Activated CD8-positive, alpha-beta T cell treated with anti-CD3 and anti-CD28 coated beads for 36 hours (primary cell): Measurements from ENCODE around the gene LRRC8C. TPM values are rescaled to one million over a fixed set of nuclear protein-coding genes. Genes with fewer than 3 reads are reported as not detected.

Source experiments
- ATAC-seq: fragments of 200-7000 bp; cut with Tn5 transposase; one replicate; pipeline ENCODE4 v1.10.0; 2021; ENCODE audit warnings: mild to moderate bottlenecking, moderate library complexity
- CTCF ChIA-PET: fragments of 350-600 bp; sonication (Branson Sonifier 250); formaldehyde crosslinking; loops from one replicate; lab custom pipeline; 2021; ENCODE audit warnings: antibody characterized with exemption; lab: Charles Lee
- POLR2A ChIA-PET: fragments of 350-600 bp; sonication (Branson Sonifier 250); formaldehyde crosslinking; loops from one replicate; lab custom pipeline; 2021; ENCODE audit warnings: antibody characterized with exemption; lab: Charles Lee
- DNase-seq: peaks from one replicate; pipeline ENCODE4 v3.0.0-alpha.2; 2020
- H3K27ac Mint-ChIP-seq: one replicate; pipeline ENCODE4 v1.8.0; 2021; ENCODE audit warnings: mild to moderate bottlenecking, mixed read lengths
- H3K27me3 Mint-ChIP-seq: one replicate; pipeline ENCODE4 v1.8.0; 2021; ENCODE audit warnings: mixed read lengths
- H3K36me3 Mint-ChIP-seq: one replicate; pipeline ENCODE4 v1.8.0; 2021; ENCODE audit warnings: low read depth, mixed read lengths
- H3K4me1 Mint-ChIP-seq: one replicate; pipeline ENCODE4 v1.8.0; 2021; ENCODE audit warnings: low read depth, mixed read lengths
- H3K4me3 Mint-ChIP-seq: one replicate; pipeline ENCODE4 v1.8.0; 2021; ENCODE audit warnings: mild to moderate bottlenecking, moderate library complexity, mixed read lengths
- H3K9me3 Mint-ChIP-seq: one replicate; pipeline ENCODE4 v1.8.0; 2021; ENCODE audit warnings: mixed read lengths
- intact Hi-C: fragments of 100-400 bp; cut with micrococcal nuclease; formaldehyde crosslinking; loops from one replicate; pipeline ENCODE4 v1.10.0; 2022
- total RNA-seq, 2 experiments: library from RNA; stranded (reverse); gene quantifications; one replicate each; pipeline ENCODE4 v1.2.3, GENCODE V29; 2021
- TF ChIP-seq, protein P1 (sequence below): fragments of 200-600 bp; IDR thresholded peaks from one replicate; pipeline ENCODE4 v1.8.0; 2022; ENCODE audit warnings: antibody characterized with exemption, mild to moderate bottlenecking

Gene LRRC8C
- total RNA-seq, 2 experiments from 2014 or later, result 34.4 to 37.4 TPM

DNA sequence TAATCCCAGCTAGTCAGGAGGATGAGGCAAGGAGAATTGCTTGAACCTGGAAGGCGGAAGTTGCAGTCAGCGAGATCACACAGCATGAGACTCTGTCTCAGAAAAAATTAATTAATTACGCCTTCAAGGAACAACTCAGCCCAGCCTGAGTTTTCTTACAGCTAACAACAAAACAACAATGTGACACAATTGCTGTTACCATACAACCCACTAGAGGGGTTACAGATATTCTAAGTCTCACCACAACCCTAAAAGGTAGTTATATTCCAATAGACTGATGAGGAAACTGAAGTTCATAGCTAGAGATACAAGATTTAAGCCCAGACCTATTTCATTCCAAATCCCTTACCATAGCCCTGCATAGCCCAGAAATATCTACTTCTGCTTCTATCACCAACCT, 2.9 kb upstream of the LRRC8C start:
- CTCF ChIA-PET, result interaction anchor here (1.2 to 10.4 kb wide), 16 partner anchors 7 to 151 kb away, joined by 3 to 147 read pairs (median 8); no protein-coding TSS in a partner anchor
- DNase-seq (no peak), ATAC-seq (no peak)
- intact Hi-C loops, result loop anchor here (2.0 to 10.0 kb wide), 4 partner anchors 21 to 355 kb away; no protein-coding TSS in a partner anchor
- Mint-ChIP-seq H3K4me3 (peak overlapping the region; percentile 14), H3K27me3 (no peaks in the 10 kb centered on the region), H3K27ac (peak overlapping the region; percentile 62), H3K36me3 (peaks cover 35% of the 10 kb centered on the region), H3K9me3 (no peaks in the 10 kb centered on the region), H3K4me1 (peaks cover 69% of the 10 kb centered on the region)
- POLR2A ChIA-PET, result interaction anchor here (1.2 to 7.7 kb wide), 7 partner anchors 11 to 213 kb away, joined by 3 to 76 read pairs (median 4); no protein-coding TSS in a partner anchor
- TF ChIP-seq, protein P1, sequence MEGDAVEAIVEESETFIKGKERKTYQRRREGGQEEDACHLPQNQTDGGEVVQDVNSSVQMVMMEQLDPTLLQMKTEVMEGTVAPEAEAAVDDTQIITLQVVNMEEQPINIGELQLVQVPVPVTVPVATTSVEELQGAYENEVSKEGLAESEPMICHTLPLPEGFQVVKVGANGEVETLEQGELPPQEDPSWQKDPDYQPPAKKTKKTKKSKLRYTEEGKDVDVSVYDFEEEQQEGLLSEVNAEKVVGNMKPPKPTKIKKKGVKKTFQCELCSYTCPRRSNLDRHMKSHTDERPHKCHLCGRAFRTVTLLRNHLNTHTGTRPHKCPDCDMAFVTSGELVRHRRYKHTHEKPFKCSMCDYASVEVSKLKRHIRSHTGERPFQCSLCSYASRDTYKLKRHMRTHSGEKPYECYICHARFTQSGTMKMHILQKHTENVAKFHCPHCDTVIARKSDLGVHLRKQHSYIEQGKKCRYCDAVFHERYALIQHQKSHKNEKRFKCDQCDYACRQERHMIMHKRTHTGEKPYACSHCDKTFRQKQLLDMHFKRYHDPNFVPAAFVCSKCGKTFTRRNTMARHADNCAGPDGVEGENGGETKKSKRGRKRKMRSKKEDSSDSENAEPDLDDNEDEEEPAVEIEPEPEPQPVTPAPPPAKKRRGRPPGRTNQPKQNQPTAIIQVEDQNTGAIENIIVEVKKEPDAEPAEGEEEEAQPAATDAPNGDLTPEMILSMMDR, result peak; percentile 24

DNA sequence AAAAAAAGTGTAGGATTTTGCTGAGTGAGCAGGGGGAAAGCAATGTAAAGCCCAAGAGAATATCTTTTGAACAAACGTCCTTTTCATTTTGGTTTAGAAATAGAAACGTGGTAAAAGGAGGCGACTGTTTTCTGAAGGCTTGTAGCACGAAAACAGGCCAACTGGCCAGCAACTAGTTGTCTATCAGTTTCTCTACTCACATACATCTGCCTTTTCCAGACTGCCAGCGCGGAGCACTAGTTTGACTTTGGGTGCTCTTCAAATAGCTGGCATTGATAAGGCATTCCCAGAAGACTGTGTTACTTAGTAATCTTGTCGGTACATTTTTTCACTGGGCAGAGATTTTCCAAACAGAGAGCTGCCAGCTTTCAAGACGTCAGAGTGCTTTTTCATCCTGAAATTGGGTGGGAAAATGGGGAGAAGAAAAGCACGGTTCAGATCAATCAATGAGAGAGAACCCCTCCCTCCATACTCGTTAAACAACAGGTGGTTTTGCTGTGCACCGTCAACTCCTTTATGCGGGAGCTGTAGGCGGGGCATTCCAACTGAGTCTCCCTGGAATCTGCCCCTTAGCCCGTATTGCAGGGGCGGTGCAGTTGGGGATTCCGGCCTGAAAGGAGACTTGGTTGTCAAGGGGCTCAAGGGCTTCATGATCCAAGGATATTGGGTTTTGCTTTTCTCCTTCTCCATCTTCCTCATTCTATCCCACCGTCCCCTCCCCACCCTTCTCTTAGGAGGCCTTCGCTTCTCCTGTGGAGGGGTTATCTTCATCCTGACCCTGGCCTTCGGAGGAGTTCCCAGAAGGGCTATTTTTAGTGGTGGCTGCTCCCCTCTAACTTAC, 884 bp upstream of the LRRC8C start:
- Mint-ChIP-seq H3K36me3 (peaks cover 40% of the 10 kb centered on the region), H3K27me3 (no peaks in the 10 kb centered on the region), H3K9me3 (no peaks in the 10 kb centered on the region), H3K27ac (peak overlapping the region; percentile 96), H3K4me3 (peak overlapping the region; percentile 93), H3K4me1 (peaks cover 68% of the 10 kb centered on the region)
- intact Hi-C loops, result loop anchor here (1.0 to 10.0 kb wide), 6 partner anchors 23 to 353 kb away; no protein-coding TSS in a partner anchor
- TF ChIP-seq, protein P1, result no peak
- no peak for DNase-seq
- ChIA-PET POLR2A (interaction anchor here (0.6 to 7.7 kb wide), 22 partner anchors 7 to 321 kb away, joined by 3 to 76 read pairs (median 4); partner anchors contain the start of gene LRRC8D), CTCF (interaction anchor here (0.6 to 10.4 kb wide), 20 partner anchors 9 to 151 kb away, joined by 3 to 147 read pairs (median 6); no protein-coding TSS in a partner anchor)
- ATAC-seq, result no peak

DNA sequence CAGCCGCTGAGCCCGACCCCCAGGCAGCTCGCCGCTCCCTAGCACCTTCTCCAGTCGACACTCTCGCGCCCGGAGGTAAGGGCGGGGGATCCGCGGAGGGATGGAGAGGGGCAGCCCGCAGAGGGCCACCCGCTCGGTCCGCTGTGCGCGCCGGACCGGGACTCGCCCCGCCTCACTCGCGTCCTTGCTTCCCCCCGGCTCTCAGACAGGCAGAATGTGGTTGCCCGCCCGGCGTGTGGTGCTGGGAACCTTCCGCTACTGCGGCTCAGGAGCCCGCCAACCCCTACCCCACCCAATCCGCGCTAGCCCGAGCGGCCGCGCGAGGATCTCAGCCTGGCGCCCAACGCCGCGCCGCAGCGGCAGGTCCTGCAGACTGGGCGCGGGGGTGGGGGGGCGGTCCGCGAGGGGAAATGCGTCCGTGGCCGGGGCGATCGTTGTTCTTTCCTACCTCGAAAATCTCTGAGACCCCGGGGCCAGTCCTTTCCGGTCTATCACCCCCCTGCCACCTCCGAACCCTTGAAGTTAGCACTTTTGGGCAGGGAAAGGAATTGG, 404 bp downstream of the LRRC8C start:
- Mint-ChIP-seq H3K9me3 (no peaks in the 10 kb centered on the region), H3K27me3 (no peaks in the 10 kb centered on the region), H3K4me1 (peaks cover 68% of the 10 kb centered on the region), H3K4me3 (peak overlapping the region; percentile 93), H3K36me3 (peaks cover 52% of the 10 kb centered on the region), H3K27ac (peak overlapping the region; percentile 91)
- intact Hi-C loops, result loop anchor here (5.0 to 10.0 kb wide), 3 partner anchors 39 to 351 kb away; no protein-coding TSS in a partner anchor
- TF ChIP-seq, protein P1, result no peak
- CTCF ChIA-PET, result interaction anchor here (0.6 to 10.4 kb wide), 21 partner anchors 11 to 212 kb away, joined by 3 to 147 read pairs (median 4); no protein-coding TSS in a partner anchor
- POLR2A ChIA-PET, result interaction anchor here (0.7 to 7.7 kb wide), 16 partner anchors 9 to 322 kb away, joined by 3 to 76 read pairs (median 4); no protein-coding TSS in a partner anchor
- peak; percentile 68 for DNase-seq
- peak; percentile 24 for ATAC-seq

DNA sequence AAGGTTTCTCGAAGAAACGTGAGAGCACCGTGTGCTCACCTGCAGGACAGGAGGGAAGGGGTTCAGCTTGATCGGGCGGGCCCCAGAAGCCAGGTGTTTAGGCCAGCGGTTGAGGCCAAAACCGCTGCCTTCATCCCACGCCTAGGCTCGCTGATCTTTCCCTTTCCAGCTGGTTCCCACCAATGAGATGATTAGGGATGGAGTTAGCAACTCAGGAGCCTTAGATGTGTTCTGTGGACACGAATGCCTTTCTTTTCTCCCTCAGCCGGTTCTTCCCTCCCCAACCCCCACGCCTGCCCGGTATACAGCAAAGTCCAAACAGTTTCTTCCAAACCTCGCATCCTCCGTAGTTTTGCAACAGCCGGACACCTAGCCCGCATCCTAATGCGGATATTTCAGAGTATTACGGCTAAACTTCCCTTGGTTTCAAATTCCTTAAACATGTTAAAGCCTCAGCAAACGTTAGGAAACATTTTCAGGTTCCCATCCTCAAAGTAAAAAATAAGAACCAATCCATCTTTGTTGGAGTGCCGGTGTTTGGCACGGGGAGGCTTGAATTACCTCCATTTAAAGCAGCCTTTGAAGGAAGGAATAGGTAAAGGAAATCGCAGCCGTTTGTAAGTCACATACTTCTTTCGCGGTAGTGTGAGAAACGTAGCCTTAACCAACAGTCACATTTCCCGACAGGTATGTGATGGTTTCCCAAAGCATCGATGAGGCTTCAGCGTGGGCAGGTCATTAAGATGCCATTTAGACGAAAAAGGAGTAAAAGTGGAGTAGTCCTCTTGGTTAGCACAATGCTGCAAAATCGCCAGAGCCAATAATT, 1.1 kb downstream of the LRRC8C start:
- CTCF ChIA-PET, result interaction anchor here (0.6 to 10.4 kb wide), 16 partner anchors 15 to 212 kb away, joined by 3 to 147 read pairs (median 6); no protein-coding TSS in a partner anchor
- no peak for ATAC-seq
- peaks cover 65% of the 10 kb centered on the region for H3K4me1 Mint-ChIP-seq
- H3K27ac Mint-ChIP-seq, result peak overlapping the region; percentile 91
- H3K9me3 Mint-ChIP-seq, result no peaks in the 10 kb centered on the region
- peak overlapping the region; percentile 93 for H3K4me3 Mint-ChIP-seq
- peaks cover 54% of the 10 kb centered on the region for H3K36me3 Mint-ChIP-seq
- no peaks in the 10 kb centered on the region for H3K27me3 Mint-ChIP-seq
- intact Hi-C loops, result loop anchor here (5.0 to 10.0 kb wide), 3 partner anchors 38 to 351 kb away; no protein-coding TSS in a partner anchor
- TF ChIP-seq, protein P1, result no peak
- POLR2A ChIA-PET, result interaction anchor here (0.7 to 7.7 kb wide), 15 partner anchors 9 to 129 kb away, joined by 3 to 76 read pairs (median 5); no protein-coding TSS in a partner anchor
- DNase-seq, result peak; percentile 46
